ENCODE results near the gene TRIM52.

Gene TRIM52

GRCh38 chr5:181233088-181233800 is 27.7 kb downstream of the TRIM52 start:
- DNase-seq (ENCODE audit: low read depth) = no peak
- H3K4me3 ChIP-seq (ENCODE audit: low read depth, low read length) = no peak overlapping the region
- no peak for TF ChIP-seq MAX (IDR thresholded peaks at IDR 0.05; ENCODE audit: low read depth, low read length)
- TF ChIP-seq CTCF (IDR thresholded peaks at IDR 0.05; ENCODE audit: low read depth, low read length) = no peak
- TF ChIP-seq MYC (IDR thresholded peaks at IDR 0.05; ENCODE audit: low read depth, low read length) = no peak
- no peak for TF ChIP-seq POLR2A (IDR thresholded peaks at IDR 0.05; ENCODE audit: extremely low read depth, insufficient read length)

GRCh38 chr5:181232593-181232992 is 28.4 kb downstream of the TRIM52 start:
- H3K4me3 ChIP-seq (ENCODE audit: low read depth, low read length) = no peak overlapping the region
- TF ChIP-seq CTCF (IDR thresholded peaks at IDR 0.05; ENCODE audit: low read depth, low read length) (no peak), MAX (IDR thresholded peaks at IDR 0.05; ENCODE audit: low read depth, low read length) (no peak), MYC (IDR thresholded peaks at IDR 0.05; ENCODE audit: low read depth, low read length) (no peak), POLR2A (IDR thresholded peaks at IDR 0.05; ENCODE audit: extremely low read depth, insufficient read length) (no peak)
- no peak for DNase-seq (ENCODE audit: low read depth)

- DNase-seq (ENCODE audit: low read depth) = no peak
- H3K4me3 ChIP-seq (ENCODE audit: low read depth, low read length) = no peak overlapping the region
- TF ChIP-seq MAX (IDR thresholded peaks at IDR 0.05; ENCODE audit: low read depth, low read length) (no peak), POLR2A (IDR thresholded peaks at IDR 0.05; ENCODE audit: extremely low read depth, insufficient read length) (no peak), MYC (IDR thresholded peaks at IDR 0.05; ENCODE audit: low read depth, low read length) (no peak), CTCF (IDR thresholded peaks at IDR 0.05; ENCODE audit: low read depth, low read length) (no peak)
Observed at GRCh38 chr5:181231432-181231831, 29.5 kb downstream of the TRIM52 start.

GRCh38 chr5:181230551-181230950 is 30.4 kb downstream of the TRIM52 start:
- TF ChIP-seq MYC (IDR thresholded peaks at IDR 0.05; ENCODE audit: low read depth, low read length) = no peak
- no peak for TF ChIP-seq MAX (IDR thresholded peaks at IDR 0.05; ENCODE audit: low read depth, low read length)
- TF ChIP-seq CTCF (IDR thresholded peaks at IDR 0.05; ENCODE audit: low read depth, low read length) = no peak
- TF ChIP-seq POLR2A (IDR thresholded peaks at IDR 0.05; ENCODE audit: extremely low read depth, insufficient read length) = no peak
- no peak overlapping the region for H3K4me3 ChIP-seq (ENCODE audit: low read depth, low read length)
- DNase-seq (ENCODE audit: low read depth) = no peak

- no peak for DNase-seq (ENCODE audit: low read depth)
- no peak for TF ChIP-seq POLR2A (IDR thresholded peaks at IDR 0.05; ENCODE audit: extremely low read depth, insufficient read length)
- TF ChIP-seq MYC (IDR thresholded peaks at IDR 0.05; ENCODE audit: low read depth, low read length) = no peak
- TF ChIP-seq MAX (IDR thresholded peaks at IDR 0.05; ENCODE audit: low read depth, low read length) = no peak
- TF ChIP-seq CTCF (IDR thresholded peaks at IDR 0.05; ENCODE audit: low read depth, low read length) = no peak
- H3K4me3 ChIP-seq (ENCODE audit: low read depth, low read length) = no peak overlapping the region
Observed at GRCh38 chr5:181229996-181230395, 30.9 kb downstream of the TRIM52 start.
